GM08714 (cell line): ENCODE data around the gene POLDIP3.
A peak's percentile ranks its signal among the peaks of the same experiment; 100 is the strongest.
"Not testable (repeated sequence)": the region's sequence is repeated elsewhere in the genome, so short reads cannot be mapped to it uniquely, and the experiment has no call there.

Experiments used
- H3K4me3 ChIP-seq: fragments of 200-500 bp; sonication (Bioruptor generic); 2 replicates; pipeline ENCODE4 v1.5.1; 2014; ENCODE audit warnings: mild to moderate bottlenecking, low read length, inconsistent platforms
- ZNF274 ChIP-seq: IDR thresholded peaks from 2 replicates; pipeline ENCODE4 v1.6.1; 2012; ENCODE audit warnings: mild to moderate bottlenecking, low read depth, low read length

The POLDIP3 gene

DNA sequence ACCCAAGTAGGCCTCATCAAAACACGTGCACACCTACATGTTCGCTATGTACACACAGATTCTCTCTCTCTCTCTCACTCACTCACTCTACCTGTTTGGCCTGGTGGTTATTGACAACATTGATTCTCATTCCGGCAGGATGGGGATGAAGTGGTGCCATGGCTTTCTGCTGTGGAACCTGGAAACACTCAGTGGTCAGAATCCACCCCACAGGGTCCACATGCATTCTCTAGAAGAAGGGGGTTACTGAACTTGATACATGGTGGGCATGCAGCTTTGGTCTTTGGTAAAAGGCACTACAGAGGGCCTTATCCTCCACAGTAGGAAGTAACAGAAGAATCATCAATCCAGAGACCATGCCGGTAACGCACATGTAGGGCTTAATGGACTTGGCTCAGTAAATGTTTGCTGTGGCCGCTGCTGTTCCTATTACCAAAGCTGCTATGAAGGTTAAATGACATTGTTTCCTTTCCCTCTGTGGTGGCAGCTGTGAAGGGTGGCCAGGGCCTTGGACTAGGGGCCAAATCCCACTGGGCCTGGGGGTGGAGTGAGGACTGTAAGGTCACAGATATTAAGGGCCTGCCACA lies 12.7 kb downstream of the POLDIP3 start:
- H3K4me3 ChIP-seq, result no peak overlapping the region
- no peak for TF ChIP-seq ZNF274

GRCh38 chr22:42596863-42597530 lies 17.7 kb downstream of the POLDIP3 start:
- H3K4me3 ChIP-seq, result no peak overlapping the region
- TF ChIP-seq ZNF274, result no peak

- no peak for TF ChIP-seq ZNF274
- no peak overlapping the region for H3K4me3 ChIP-seq
Measured at GRCh38 chr22:42596336-42596735, 18.3 kb downstream of the POLDIP3 start.

GRCh38 chr22:42595434-42595833 lies 19.2 kb downstream of the POLDIP3 start:
- no peak for TF ChIP-seq ZNF274
- no peak overlapping the region for H3K4me3 ChIP-seq

GRCh38 chr22:42591987-42592386 lies 22.7 kb downstream of the POLDIP3 start:
- no peak for TF ChIP-seq ZNF274
- H3K4me3 ChIP-seq, result no peak overlapping the region

DNA sequence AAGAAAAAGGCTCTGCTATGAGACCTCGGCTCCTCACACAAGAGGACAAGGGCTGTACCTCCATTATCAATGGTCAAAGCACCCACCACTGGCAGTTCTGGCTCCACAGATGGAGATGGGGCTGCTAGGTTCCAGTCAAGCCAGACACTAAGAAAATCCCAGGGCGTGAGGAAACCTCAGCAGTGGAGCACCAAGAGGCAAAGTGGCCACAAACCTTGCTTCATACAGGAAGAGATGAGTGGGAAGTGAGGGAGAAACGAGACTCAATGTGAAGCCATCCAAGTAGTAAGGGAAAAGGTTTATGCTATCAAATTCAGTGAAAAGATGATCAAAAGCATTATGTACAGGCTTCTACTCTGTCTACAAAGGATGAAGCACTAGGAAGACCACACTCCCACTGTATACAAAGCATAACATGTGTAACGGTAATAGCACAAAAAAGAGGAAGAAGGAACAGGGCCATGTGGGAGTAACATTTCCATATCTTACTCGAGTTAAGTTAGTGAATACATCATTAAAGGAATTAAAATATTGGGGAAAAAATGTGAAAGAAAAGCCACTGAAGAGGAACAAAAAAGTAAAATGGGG lies 27.0 kb downstream of the POLDIP3 start:
- H3K4me3 ChIP-seq, result no peak overlapping the region
- TF ChIP-seq ZNF274, result no peak

- no peak overlapping the region for H3K4me3 ChIP-seq
- no peak for TF ChIP-seq ZNF274
Measured at GRCh38 chr22:42586381-42586780, 28.3 kb downstream of the POLDIP3 start.

DNA sequence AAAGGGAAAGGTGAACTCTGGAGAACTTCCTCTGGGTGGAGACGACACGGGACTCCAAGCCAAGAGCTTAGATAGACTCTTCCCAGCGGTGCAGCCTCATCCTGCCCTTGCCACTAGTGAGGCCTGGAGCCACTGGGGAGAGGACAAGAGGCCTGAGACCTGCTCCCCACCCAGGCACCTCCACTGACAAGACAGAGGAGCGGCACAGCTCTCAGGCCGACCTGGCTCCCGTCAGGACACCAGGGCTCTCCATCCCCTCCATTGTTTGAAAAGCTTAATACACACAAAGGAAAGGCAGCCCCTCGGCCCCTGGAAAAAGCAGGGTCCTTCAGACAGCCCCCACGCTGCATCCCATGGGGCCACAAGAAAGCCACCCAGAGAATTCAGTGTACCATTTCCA lies 29.6 kb downstream of the POLDIP3 start:
- H3K4me3 ChIP-seq, result no peak overlapping the region
- no peak for TF ChIP-seq ZNF274

- H3K4me3 ChIP-seq, result no peak overlapping the region
- TF ChIP-seq ZNF274, result no peak
Measured at GRCh38 chr22:42584364-42584940, 30.2 kb downstream of the POLDIP3 start.

- no peak overlapping the region for H3K4me3 ChIP-seq
- no peak for TF ChIP-seq ZNF274
Measured at GRCh38 chr22:42582987-42583386, 31.7 kb downstream of the POLDIP3 start.

DNA sequence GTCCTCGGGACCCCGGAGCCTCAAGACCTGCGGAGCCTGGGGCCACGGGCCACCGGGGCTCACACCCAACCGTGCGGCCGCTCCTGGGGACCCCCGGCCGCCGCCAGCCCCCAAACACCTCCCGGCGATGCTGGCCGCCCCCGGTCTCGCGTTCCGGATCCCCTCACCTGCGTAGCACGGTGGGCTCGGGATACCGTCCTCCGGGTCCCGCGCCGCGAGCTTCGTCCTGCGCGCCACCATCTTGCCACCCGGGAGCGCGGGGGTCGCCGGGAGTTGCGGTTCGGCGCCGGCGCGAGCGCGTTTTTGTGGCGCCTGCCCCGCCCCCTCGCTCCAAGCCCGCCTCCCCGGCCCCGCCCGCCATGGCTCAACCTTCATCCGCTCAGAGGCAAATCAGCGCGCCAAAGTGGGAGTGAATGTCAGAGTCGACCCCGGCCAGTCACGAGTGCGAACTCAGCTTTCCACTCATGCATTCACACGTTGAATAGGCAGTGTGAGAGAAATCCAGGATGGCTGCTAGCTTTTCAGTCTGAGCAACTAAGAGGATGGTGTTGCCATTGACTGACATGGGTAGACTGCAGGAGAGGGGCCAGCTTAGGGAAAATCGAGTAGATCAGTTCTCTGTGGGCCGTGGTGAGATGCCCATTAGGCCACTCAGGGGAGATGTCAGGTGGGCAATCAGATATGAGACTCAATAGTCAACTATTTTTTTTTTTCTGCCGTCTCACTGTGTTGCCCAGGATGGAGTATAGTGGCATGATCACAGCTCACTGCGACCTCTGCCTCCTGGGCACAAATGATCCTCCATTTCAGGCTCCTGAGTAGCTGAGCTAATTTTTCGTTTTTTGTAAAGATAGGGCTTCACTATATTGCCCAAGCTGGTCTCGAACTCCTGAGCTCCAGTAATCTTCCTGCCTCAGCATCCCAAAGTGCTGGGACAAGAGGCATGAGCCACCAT lies 32.6 kb downstream of the POLDIP3 start:
- H3K4me3 ChIP-seq, result peak overlapping the region; percentile 90
- no peak for TF ChIP-seq ZNF274

- peak overlapping the region; percentile 90 for H3K4me3 ChIP-seq
Measured at GRCh38 chr22:42581194-42581761, 33.4 kb downstream of the POLDIP3 start.

DNA sequence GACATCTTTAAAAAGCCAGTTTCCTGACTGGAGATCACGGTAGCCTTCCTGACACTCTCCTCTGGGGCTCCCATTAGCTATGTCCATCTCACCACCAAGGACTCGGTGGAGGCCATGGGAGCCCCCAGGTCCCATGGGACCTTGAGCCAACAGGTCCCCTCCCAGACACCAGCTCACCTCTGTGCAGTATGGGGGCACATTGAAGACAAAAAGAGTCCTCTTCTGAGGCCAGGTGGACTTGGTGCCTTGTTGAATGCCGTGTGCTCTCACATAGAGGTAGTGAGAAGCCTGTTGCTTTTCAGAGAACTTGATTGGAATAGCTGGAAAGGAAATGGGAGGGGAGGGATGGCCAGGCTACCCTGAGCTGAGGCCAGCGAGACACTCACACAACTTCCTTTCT lies 34.6 kb downstream of the POLDIP3 start:
- not testable (repeated sequence) for H3K4me3 ChIP-seq
